Tibial artery (tissue), 4 donors: Measurements from ENCODE around the gene HADHA.
A peak's percentile ranks its signal among the peaks of the same experiment; 100 is the strongest.

Experiments
- DNase-seq, 2 donors: peaks; one replicate each; pipeline ENCODE4 v3.0.0-alpha.2; 2019
- H3K27ac ChIP-seq, 2 donors: fragments of 200-600 bp; sonication (generic) in 1 of 2; 1 replicate in 1 of 2; 2 replicates in 1 of 2; pipeline ENCODE4 v1.5.1; 2018 to 2019; ENCODE audit warnings: mild to moderate bottlenecking in 1 of 2
- H3K27me3 ChIP-seq, 2 donors: fragments of 200-600 bp; sonication (generic) in 1 of 2; one replicate each; pipeline versions ENCODE4 v1.5.1 to v1.6.0; 2016 to 2019
- H3K36me3 ChIP-seq, 3 donors: fragments of 200-600 bp; sonication (generic) in 2 of 3; one replicate each; pipeline ENCODE4 v1.5.1; 2016 to 2019; ENCODE audit warnings: mild to moderate bottlenecking in 2 of 3
- H3K4me1 ChIP-seq, 4 donors: fragments of 200-600 bp; sonication (generic) in 2 of 4; 1 replicate in 3 of 4; 2 replicates in 1 of 4; pipeline ENCODE4 v1.5.1; 2016 to 2019
- H3K4me3 ChIP-seq, 2 donors: fragments of 200-600 bp; sonication (generic) in 1 of 2; 1 replicate in 1 of 2; 2 replicates in 1 of 2; pipeline ENCODE4 v1.5.1; 2018 to 2019; ENCODE audit warnings: mild to moderate bottlenecking in 2 of 2
- H3K9me3 ChIP-seq, 3 donors: fragments of 200-600 bp; sonication (generic) in 1 of 3; one replicate each; pipeline ENCODE4 v1.5.1; 2016 to 2019
- intact Hi-C: fragments of 100-400 bp; cut with DNase I; formaldehyde crosslinking; loops from one replicate; pipeline ENCODE4 v1.15.0; 2023; ENCODE audit warnings: low total_unique reads
- TF ChIP-seq, protein P1 (sequence below), 2 experiments: fragments of 200-600 bp in 1 of 2; fragments of 450-650 bp in 1 of 2; IDR thresholded peaks; one replicate each; pipeline ENCODE4 v1.5.1; 2017 to 2019; ENCODE audit warnings: antibody characterized with exemption in 2 of 2, mild to moderate bottlenecking in 1 of 2, moderate library complexity in 1 of 2

HADHA gene

GRCh38 chr2:26165403-26165802, 79.0 kb downstream of the HADHA start:
- Histone ChIP-seq H3K36me3 (no peaks in the 10 kb centered on the region), H3K4me1 (no peaks in the 10 kb centered on the region), H3K27ac (no peak overlapping the region), H3K4me3 (no peak overlapping the region), H3K9me3 (no peaks in the 10 kb centered on the region), H3K27me3 (no peaks in the 10 kb centered on the region)
- DNase-seq, result peak in 1 of 2 donors; percentile 6
- TF ChIP-seq, protein P1, sequence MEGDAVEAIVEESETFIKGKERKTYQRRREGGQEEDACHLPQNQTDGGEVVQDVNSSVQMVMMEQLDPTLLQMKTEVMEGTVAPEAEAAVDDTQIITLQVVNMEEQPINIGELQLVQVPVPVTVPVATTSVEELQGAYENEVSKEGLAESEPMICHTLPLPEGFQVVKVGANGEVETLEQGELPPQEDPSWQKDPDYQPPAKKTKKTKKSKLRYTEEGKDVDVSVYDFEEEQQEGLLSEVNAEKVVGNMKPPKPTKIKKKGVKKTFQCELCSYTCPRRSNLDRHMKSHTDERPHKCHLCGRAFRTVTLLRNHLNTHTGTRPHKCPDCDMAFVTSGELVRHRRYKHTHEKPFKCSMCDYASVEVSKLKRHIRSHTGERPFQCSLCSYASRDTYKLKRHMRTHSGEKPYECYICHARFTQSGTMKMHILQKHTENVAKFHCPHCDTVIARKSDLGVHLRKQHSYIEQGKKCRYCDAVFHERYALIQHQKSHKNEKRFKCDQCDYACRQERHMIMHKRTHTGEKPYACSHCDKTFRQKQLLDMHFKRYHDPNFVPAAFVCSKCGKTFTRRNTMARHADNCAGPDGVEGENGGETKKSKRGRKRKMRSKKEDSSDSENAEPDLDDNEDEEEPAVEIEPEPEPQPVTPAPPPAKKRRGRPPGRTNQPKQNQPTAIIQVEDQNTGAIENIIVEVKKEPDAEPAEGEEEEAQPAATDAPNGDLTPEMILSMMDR (IDR thresholded peaks at IDR 0.05), result no peak
- intact Hi-C loops, result no loop called here

GRCh38 chr2:26164641-26165211, 79.7 kb downstream of the HADHA start:
- no peaks in the 10 kb centered on the region for H3K36me3 ChIP-seq
- H3K27me3 ChIP-seq, result no peaks in the 10 kb centered on the region
- H3K9me3 ChIP-seq, result no peaks in the 10 kb centered on the region
- no peak overlapping the region for H3K4me3 ChIP-seq
- TF ChIP-seq, protein P1 (IDR thresholded peaks at IDR 0.05), result no peak
- intact Hi-C loops, result no loop called here
- H3K27ac ChIP-seq, result no peak overlapping the region
- H3K4me1 ChIP-seq, result no peaks in the 10 kb centered on the region
- peak in 1 of 2 donors; percentile 21 for DNase-seq

GRCh38 chr2:26164231-26164630, 80.2 kb downstream of the HADHA start:
- Histone ChIP-seq H3K4me3 (no peak overlapping the region), H3K27ac (no peak overlapping the region), H3K4me1 (no peaks in the 10 kb centered on the region), H3K27me3 (no peaks in the 10 kb centered on the region), H3K36me3 (no peaks in the 10 kb centered on the region), H3K9me3 (no peaks in the 10 kb centered on the region)
- intact Hi-C loops, result no loop called here
- TF ChIP-seq, protein P1 (IDR thresholded peaks at IDR 0.05), result no peak
- DNase-seq, result no peak

- intact Hi-C loops, result no loop called here
- Histone ChIP-seq H3K4me1 (no peaks in the 10 kb centered on the region), H3K36me3 (no peaks in the 10 kb centered on the region), H3K27ac (no peak overlapping the region), H3K4me3 (no peak overlapping the region), H3K27me3 (no peaks in the 10 kb centered on the region), H3K9me3 (no peaks in the 10 kb centered on the region)
- peak in 1 of 2 donors; percentile 6 for DNase-seq
- TF ChIP-seq, protein P1 (IDR thresholded peaks at IDR 0.05), result no peak
These were observed 81.5 kb downstream of the HADHA start for GRCh38 chr2:26162963-26163362.

- intact Hi-C loops, result no loop called here
- no peaks in the 10 kb centered on the region for H3K9me3 ChIP-seq
- H3K27ac ChIP-seq, result no peak overlapping the region
- TF ChIP-seq, protein P1 (IDR thresholded peaks at IDR 0.05), result no peak
- H3K4me3 ChIP-seq, result no peak overlapping the region
- H3K36me3 ChIP-seq, result no peaks in the 10 kb centered on the region
- no peaks in the 10 kb centered on the region for H3K27me3 ChIP-seq
- H3K4me1 ChIP-seq, result no peaks in the 10 kb centered on the region
- DNase-seq, result no peak
These were observed 82.5 kb downstream of the HADHA start for GRCh38 chr2:26161926-26162325.

- Histone ChIP-seq H3K36me3 (no peaks in the 10 kb centered on the region), H3K27me3 (no peaks in the 10 kb centered on the region), H3K9me3 (peaks cover 0 to 8% (median 6%) of the 10 kb centered on the region in 3 donors), H3K4me3 (no peak overlapping the region), H3K27ac (no peak overlapping the region), H3K4me1 (no peaks in the 10 kb centered on the region)
- TF ChIP-seq, protein P1 (IDR thresholded peaks at IDR 0.05), result no peak
- intact Hi-C loops, result no loop called here
- no peak for DNase-seq
These were observed 86.9 kb downstream of the HADHA start for GRCh38 chr2:26157580-26157979.
